ENCODE results near the gene SNX9. TPM values are rescaled to one million over a fixed set of nuclear protein-coding genes. Genes with fewer than 3 reads are reported as not detected.

Gene SNX9
- polyA plus RNA-seq, 2 of the 4 experiments (the other 2 are of a cell fraction): 13.9 to 29.8 TPM

GRCh38 chr6:157909282-157909664 lies 86.2 kb downstream of the SNX9 start:
- no peak for FAIRE-seq
- Histone ChIP-seq H3K4me1 (no peaks in the 10 kb centered on the region), H3K4me2 (no peak overlapping the region), H3K4me3 (no peak overlapping the region), H3K9me3 (no peaks in the 10 kb centered on the region), H3K27ac (no peak overlapping the region)
- POLR2A ChIA-PET: no interaction called here
- no peak for ATAC-seq
- CTCF ChIA-PET: interaction anchor here (1.4 kb wide), 1 partner anchor 164 kb away, joined by 5 read pairs; no protein-coding TSS in a partner anchor
- DNase-seq (ENCODE audit: low read depth in 1 of 2, low spot score in 1 of 2): no peak
- 93% methylated on average over 3 of the region's 3 CpGs for WGBS (ENCODE audit: missing lambda C conversion rate)
- TF ChIP-seq ZFP36 (IDR thresholded peaks at IDR 0.05; ENCODE audit: borderline replicate concordance, partially characterized antibody) (no peak), HDAC2 (IDR thresholded peaks at IDR 0.05) (no peak), HOXA7 (CRISPR knock-in tag; IDR thresholded peaks at IDR 0.05) (no peak), ZNF302 (CRISPR knock-in tag; IDR thresholded peaks at IDR 0.05) (no peak), USF2 (IDR thresholded peaks at IDR 0.05) (no peak), RNF2 (IDR thresholded peaks at IDR 0.05; ENCODE audit: borderline replicate concordance, low read depth) (no peak), SMC3 (IDR thresholded peaks at IDR 0.05) (no peak), POLR2A (IDR thresholded peaks at IDR 0.05; ENCODE audit: low read length) (no peak), POLR2AphosphoS2 (conservative IDR thresholded peaks at IDR 0.05; ENCODE audit: low read length) (no peak)

- 89% methylated on average over 9 of the region's 9 CpGs for WGBS (ENCODE audit: missing lambda C conversion rate)
- CTCF ChIA-PET: no interaction called here
- POLR2A ChIA-PET: no interaction called here
- DNase-seq (ENCODE audit: low read depth in 1 of 2, low spot score in 1 of 2) (no peak), FAIRE-seq (no peak), ATAC-seq (no peak)
- TF ChIP-seq JUN (IDR thresholded peaks at IDR 0.05): no peak
- no peak for TF ChIP-seq ZC3H11A (IDR thresholded peaks at IDR 0.05)
- no peak for TF ChIP-seq HOXB13 (CRISPR knock-in tag; IDR thresholded peaks at IDR 0.05; ENCODE audit: low read depth)
- TF ChIP-seq, protein P1, sequence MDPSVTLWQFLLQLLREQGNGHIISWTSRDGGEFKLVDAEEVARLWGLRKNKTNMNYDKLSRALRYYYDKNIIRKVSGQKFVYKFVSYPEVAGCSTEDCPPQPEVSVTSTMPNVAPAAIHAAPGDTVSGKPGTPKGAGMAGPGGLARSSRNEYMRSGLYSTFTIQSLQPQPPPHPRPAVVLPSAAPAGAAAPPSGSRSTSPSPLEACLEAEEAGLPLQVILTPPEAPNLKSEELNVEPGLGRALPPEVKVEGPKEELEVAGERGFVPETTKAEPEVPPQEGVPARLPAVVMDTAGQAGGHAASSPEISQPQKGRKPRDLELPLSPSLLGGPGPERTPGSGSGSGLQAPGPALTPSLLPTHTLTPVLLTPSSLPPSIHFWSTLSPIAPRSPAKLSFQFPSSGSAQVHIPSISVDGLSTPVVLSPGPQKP (IDR thresholded peaks at IDR 0.05; ENCODE audit: low read depth, low read length): no peak
- TF ChIP-seq GATA3 (IDR thresholded peaks at IDR 0.05; ENCODE audit: borderline replicate concordance): no peak
- TF ChIP-seq POLR2A (IDR thresholded peaks at IDR 0.05; ENCODE audit: low read length): no peak
- TF ChIP-seq MAZ (IDR thresholded peaks at IDR 0.05; ENCODE audit: borderline replicate concordance, low read depth, low read length): no peak
- no peak for TF ChIP-seq ZFP36 (IDR thresholded peaks at IDR 0.05; ENCODE audit: borderline replicate concordance, partially characterized antibody)
- no peak for TF ChIP-seq MAX (IDR thresholded peaks at IDR 0.05)
- TF ChIP-seq MYC (IDR thresholded peaks at IDR 0.05; ENCODE audit: borderline replicate concordance, low read length): no peak
- no peak for TF ChIP-seq RNF2 (IDR thresholded peaks at IDR 0.05; ENCODE audit: borderline replicate concordance, low read depth)
- no peak for TF ChIP-seq HMGXB4 (CRISPR knock-in tag; IDR thresholded peaks at IDR 0.05; ENCODE audit: borderline replicate concordance)
- no peak for TF ChIP-seq KDM5A (IDR thresholded peaks at IDR 0.05)
- no peak for TF ChIP-seq CBX8 (IDR thresholded peaks at IDR 0.05)
- no peak for TF ChIP-seq BHLHE40 (IDR thresholded peaks at IDR 0.05; ENCODE audit: low read depth, low read length)
- no peak for TF ChIP-seq SREBF2 (IDR thresholded peaks at IDR 0.05)
- TF ChIP-seq FOXS1 (CRISPR knock-in tag; IDR thresholded peaks at IDR 0.05): no peak
- TF ChIP-seq CHD4 (IDR thresholded peaks at IDR 0.05; ENCODE audit: borderline replicate concordance): no peak
- Histone ChIP-seq H3K4me2 (no peak overlapping the region), H3K27ac (no peak overlapping the region), H3K4me3 (no peak overlapping the region), H3K4me1 (no peaks in the 10 kb centered on the region), H3K9me3 (no peaks in the 10 kb centered on the region)
These were observed 88.2 kb downstream of the SNX9 start for GRCh38 chr6:157911278-157911677.

All from A549 (cell line).